NCI-H1417 (cell line): ENCODE data around the gene GZMH.
"Not testable (repeated sequence)": the region's sequence is repeated elsewhere in the genome, so short reads cannot be mapped to it uniquely, and the experiment has no call there.

Experiments used
- DNase-seq, 3 experiments: peaks; one replicate each; lab custom pipeline; 2025; lab: John Stamatoyannopoulos, UW

The GZMH gene

DNA sequence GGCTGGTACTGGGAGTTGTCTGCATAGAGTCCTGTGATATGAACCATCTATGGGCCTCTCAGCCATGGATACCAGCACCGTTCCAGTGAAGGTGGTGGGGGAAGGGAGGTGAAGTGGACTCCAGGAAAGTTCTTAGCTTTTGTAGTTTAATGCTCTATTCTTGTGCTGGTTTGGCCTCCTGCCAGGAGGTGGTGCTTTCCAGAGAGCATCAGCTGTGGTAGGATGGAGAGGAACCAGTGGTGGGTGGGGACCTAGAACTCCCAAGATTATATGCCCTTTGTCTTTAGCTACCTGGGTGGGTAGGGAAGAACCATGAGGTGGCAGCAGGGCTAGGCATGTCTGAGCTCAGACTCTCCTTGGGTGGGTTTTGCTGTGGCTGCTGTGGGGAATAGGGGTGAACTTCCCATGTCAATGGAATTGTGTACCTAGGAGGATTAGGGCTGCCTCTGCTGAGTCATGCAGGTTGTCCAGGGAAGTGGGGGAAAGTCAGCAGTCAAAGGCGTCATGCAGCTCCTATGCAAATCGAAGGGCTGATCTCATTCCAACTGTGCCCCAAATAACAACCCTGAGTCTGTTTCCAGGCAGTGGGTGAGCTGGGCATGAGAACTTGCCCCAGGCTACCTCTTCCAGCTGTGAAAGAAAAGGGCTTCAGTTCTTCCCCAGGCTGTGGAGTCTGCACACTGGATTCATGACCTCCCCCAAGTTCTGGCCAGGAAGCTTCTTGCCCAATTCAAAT is 14.2 kb downstream of the GZMH start:
- DNase-seq: no peak

DNA sequence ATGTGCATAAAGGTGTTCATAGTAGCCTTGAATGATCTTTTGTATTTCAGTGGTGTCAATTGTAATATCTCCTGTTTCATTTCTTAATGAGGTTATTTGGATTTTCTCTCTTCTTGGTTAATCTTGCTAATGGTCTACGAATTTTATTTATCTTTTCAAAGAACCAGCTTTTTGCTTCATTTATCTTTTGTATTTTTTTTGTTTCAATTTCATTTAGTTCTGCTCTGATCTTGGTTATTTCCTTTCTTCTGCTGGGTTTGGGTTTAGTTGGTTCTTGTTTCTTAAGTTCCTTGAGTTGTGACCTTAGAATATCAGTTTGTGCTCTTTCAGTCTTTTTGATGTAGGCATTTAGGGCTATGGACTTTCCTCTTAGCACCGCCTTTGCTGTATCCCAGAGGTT is 18.5 kb downstream of the GZMH start:
- not testable (repeated sequence) for DNase-seq

DNA sequence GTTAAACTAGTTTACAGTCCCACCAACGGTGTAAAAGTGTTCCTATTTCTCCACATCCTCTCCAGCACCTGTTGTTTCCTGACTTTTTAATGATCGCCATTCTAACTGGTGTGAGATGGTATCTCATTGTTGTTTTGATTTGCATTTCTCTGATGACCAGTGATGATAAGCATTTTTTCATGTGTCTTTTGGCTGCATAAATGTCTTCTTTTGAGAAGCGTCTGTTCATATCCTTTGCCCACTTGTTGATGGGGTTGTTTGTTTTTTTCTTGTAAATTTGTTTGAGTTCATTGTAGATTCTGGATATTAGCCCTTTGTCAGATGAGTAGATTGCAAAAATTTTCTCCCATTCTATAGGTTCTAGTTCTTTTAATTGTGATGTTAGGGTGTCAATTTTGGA is 25.1 kb downstream of the GZMH start:
- DNase-seq: not testable (repeated sequence)

DNA sequence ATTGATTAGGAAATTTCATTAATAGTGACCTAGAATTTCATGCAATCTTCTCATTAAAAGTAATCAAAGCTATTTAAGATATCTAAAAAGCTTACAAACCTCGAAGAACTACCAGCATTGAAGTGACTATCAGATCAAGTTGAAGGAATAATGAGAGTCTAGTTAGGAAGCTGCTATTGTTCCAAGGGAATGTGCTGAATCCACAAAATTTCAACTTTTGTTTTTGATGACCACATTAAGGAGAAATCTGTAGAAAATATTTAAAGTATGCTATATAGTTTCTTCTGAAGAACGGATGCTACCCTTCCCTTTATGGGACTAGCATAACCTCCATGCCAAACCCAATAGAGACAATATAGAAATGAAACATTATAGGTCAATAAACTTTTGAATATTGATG is 30.9 kb downstream of the GZMH start:
- DNase-seq: no peak

DNA sequence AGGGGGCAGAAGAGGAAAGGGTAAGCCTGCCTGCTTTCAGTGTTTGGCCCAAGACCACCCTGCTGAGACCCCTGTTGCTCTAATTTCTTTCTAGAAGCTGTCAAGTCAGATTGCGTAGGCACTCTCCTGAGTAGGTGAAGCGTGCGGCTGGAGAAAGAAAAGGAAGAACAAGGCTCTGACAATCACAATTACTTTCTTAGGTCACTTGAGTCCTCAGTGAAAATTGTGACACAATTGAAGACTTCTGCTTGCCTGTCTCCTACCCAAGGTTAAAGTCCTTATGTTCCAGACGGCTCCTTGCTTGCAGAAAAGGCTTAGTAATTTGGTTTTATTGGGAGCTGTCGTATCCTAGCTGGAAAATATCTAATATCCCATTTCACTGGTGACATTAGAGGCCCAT is 32.7 kb downstream of the GZMH start:
- DNase-seq: no peak

DNA sequence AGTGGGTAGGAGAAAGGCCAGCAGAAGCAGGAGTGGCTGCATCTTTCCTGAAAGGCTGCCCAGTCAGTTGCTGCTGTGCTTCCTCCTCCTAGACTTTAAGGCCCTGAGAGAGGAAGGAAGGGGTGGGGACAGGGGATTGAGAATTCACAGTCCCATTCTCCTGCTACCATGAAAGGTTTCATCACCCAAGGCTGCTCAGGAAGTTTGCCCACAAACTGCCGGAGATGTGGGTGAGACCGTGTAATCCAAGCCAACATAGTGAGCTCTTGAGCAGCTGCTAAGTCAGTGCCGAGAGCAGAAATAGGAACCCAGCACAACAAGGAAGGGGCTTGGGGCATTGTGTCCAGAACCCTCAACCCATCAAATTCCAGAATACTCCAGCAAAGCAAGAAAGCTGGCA is 33.3 kb downstream of the GZMH start, which contains the start of gene CTSG:
Gene CTSG (minus strand): TSS at position 69 of the 400 bp plus-strand sequence. CDS start 27 bp downstream, at position 42.
- no peak for DNase-seq

DNA sequence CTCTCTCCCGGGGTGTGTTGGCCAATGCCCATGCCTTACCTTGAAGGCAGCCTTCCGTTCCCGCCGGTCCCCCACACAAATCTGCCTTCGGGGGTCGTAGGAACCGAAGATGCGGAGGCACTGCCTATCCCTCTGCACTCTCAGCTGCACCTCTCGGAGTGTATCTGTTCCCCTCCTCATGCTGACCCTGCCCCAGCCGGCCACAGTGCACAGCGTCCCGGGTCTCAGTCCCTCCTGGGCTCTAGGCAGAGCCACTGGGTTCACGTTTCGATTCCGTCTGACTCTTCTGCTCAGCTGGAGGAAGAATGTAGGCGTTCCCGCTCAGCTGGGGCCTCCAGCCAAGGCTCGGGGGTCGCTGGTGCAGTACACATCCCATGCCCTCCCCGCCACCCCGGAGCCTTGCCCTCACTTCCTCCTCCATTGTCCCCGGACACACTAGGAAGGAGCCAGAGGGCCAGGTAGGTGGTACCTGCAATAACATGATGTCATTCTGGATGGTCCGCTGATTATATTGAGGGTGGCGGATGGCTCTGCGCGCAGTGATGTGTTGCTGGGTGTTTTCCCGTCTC is 35.2 kb downstream of the GZMH start:
- no peak for DNase-seq

DNA sequence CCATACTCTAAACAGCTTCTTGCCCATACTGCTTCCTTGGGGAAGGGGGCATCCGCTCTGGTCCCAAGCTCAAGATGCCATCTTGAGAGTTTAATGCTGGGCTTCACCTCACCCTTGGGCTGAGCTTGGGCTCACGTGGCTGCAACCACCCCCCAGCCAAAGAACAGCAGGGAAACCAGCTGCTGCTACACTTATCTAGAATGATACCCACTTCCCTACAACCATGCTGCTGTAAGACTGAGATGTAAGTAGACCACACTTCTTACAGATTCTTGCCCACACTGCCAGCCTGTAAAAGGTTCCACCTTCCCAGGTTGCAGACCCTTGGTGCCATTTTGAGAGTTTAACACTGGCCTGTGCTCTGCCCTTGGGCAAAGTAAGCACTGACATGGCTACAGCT is 43.2 kb downstream of the GZMH start:
- DNase-seq: no peak

DNA sequence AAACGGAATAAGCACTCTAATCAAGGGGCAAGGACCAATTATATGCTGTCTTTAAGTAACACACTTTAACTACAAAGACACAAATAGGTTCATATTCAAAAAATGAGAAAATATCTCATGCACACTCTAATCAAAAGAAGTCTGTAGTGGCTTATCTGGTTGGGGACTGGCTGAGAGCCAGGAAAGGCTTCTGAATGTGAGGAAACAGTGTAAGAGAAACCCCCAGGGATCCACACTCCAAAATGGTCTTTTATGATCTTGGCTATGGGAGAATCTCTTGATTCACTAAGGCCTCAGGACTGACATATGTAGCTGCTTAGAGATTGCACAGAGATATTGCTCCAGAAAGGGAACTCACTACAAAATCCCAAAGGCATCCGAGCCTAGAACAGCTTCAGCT is 43.7 kb downstream of the GZMH start:
- no peak for DNase-seq

DNA sequence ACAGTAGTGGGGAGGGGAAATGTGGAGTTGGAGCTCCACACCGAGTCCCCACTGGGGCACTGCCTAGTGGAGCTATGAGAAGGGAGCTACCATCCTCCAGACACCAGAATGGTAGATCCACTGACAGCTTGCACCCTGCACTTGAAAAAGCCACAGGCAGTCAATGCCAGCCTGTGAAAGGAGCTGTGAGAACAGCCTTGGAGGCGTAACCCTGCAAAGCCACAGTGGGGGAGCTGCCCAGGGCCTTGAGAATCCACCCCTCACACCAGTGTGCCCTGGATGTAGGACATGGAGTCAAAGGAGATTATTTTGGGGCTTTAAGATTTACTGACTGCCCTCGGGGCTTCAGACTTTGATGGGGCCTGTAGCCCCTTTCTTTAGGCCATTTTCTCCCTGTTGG is 46.0 kb downstream of the GZMH start:
- DNase-seq: no peak

DNA sequence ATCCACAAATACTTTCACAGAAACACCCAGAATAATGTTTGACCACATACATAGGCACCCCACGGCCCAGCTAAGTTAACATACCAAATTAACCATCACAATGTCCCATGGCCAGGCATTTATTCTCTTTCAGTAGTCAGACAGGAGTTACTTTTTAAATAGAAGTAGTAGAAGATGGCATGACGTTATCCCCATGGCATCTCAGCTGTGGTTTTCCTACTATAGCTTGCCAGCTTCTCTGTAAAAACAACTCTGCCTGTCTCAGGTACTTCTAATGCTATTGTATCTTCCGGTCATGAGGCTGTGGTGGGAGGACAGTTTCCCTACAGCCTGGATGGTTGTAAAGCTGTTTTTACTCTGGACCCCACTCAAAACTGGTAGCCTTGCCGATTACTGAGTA is 52.7 kb downstream of the GZMH start:
- no peak for DNase-seq
